LNCAP (cell line): ENCODE results near the gene DNM2.

Experiments
- CTCF ChIP-seq: fragments of 450-650 bp; IDR thresholded peaks from 2 replicates; pipeline ENCODE4 v1.5.1; 2017; ENCODE audit warnings: mild to moderate bottlenecking

DNM2 gene

GRCh38 chr19:10686661-10687517 lies 31.0 kb upstream of the DNM2 start:
- no peak for TF ChIP-seq CTCF

GRCh38 chr19:10687518-10688288 lies 30.2 kb upstream of the DNM2 start:
- no peak for TF ChIP-seq CTCF

GRCh38 chr19:10688545-10689280 lies 29.2 kb upstream of the DNM2 start:
- no peak for TF ChIP-seq CTCF

GRCh38 chr19:10690341-10690781 lies 27.5 kb upstream of the DNM2 start:
- no peak for TF ChIP-seq CTCF

- no peak for TF ChIP-seq CTCF
These were observed 26.5 kb upstream of the DNM2 start for GRCh38 chr19:10691178-10691881.

GRCh38 chr19:10691883-10692282 lies 26.0 kb upstream of the DNM2 start:
- TF ChIP-seq CTCF: no peak
